ENCODE results near the gene OSBPL6.

The OSBPL6 gene

DNA sequence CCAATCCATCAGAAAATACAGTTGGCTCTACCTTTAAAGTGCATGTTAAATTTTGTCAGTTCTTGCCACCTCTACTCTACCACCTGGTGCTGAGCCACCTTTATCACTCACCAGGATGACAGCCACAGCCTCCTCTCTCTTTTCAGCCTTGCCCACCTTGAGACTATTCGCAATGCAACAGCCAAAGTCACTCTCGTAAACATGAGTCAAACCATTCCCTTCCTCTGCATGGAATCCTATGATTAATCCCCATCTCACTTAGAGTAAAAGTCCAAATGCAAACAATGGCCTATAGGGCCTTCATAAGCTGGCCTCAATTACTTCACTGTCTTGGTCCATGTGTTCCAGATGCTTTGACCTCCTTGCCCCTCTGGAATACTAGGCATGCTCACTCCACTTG is 5.8 kb upstream of the OSBPL6 start:
- TF ChIP-seq ZNF776 (tag by site-specific recombination; IDR thresholded peaks at IDR 0.05; ENCODE audit: borderline replicate concordance) (no peak), ZNF660 (tag by site-specific recombination; IDR thresholded peaks at IDR 0.05) (no peak), ZNF658 (tag by site-specific recombination; IDR thresholded peaks at IDR 0.05) (no peak), ZBTB7A (tag by site-specific recombination; IDR thresholded peaks at IDR 0.05; ENCODE audit: low read depth) (no peak), ZNF747 (tag by site-specific recombination; IDR thresholded peaks at IDR 0.05) (no peak), FEZF1 (tag by site-specific recombination; IDR thresholded peaks at IDR 0.05) (no peak), ZNF670 (tag by site-specific recombination; IDR thresholded peaks at IDR 0.05; ENCODE audit: low read depth) (no peak), ZNF175 (tag by site-specific recombination; IDR thresholded peaks at IDR 0.05) (no peak), ZNF248 (tag by site-specific recombination; IDR thresholded peaks at IDR 0.05) (no peak), WT1 (tag by site-specific recombination; IDR thresholded peaks at IDR 0.05) (no peak), ZNF24 (tag by site-specific recombination; IDR thresholded peaks at IDR 0.05) (no peak), TCF7L2 (IDR thresholded peaks at IDR 0.05; ENCODE audit: borderline replicate concordance, low read depth, low read length) (no peak), ZFP41 (tag by site-specific recombination; IDR thresholded peaks at IDR 0.05; ENCODE audit: borderline replicate concordance) (no peak), ZNF560 (tag by site-specific recombination; IDR thresholded peaks at IDR 0.05; ENCODE audit: borderline replicate concordance) (no peak), ZNF707 (tag by site-specific recombination; IDR thresholded peaks at IDR 0.05) (no peak), ZNF335 (tag by site-specific recombination; conservative IDR thresholded peaks at IDR 0.05) (no peak), ZNF416 (tag by site-specific recombination; IDR thresholded peaks at IDR 0.05) (no peak)
- TF ChIP-seq, protein P1, sequence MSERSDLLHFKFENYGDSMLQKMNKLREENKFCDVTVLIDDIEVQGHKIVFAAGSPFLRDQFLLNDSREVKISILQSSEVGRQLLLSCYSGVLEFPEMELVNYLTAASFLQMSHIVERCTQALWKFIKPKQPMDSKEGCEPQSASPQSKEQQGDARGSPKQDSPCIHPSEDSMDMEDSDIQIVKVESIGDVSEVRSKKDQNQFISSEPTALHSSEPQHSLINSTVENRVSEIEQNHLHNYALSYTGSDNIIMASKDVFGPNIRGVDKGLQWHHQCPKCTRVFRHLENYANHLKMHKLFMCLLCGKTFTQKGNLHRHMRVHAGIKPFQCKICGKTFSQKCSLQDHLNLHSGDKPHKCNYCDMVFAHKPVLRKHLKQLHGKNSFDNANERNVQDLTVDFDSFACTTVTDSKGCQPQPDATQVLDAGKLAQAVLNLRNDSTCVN (tag by site-specific recombination; optimal IDR thresholded peaks at IDR 0.05), result no peak
- TF ChIP-seq, protein P2, sequence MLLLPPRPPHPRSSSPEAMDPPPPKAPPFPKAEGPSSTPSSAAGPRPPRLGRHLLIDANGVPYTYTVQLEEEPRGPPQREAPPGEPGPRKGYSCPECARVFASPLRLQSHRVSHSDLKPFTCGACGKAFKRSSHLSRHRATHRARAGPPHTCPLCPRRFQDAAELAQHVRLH (tag by site-specific recombination; IDR thresholded peaks at IDR 0.05), result no peak
- TF ChIP-seq, protein P3, sequence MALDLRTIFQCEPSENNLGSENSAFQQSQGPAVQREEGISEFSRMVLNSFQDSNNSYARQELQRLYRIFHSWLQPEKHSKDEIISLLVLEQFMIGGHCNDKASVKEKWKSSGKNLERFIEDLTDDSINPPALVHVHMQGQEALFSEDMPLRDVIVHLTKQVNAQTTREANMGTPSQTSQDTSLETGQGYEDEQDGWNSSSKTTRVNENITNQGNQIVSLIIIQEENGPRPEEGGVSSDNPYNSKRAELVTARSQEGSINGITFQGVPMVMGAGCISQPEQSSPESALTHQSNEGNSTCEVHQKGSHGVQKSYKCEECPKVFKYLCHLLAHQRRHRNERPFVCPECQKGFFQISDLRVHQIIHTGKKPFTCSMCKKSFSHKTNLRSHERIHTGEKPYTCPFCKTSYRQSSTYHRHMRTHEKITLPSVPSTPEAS (tag by site-specific recombination; IDR thresholded peaks at IDR 0.05), result no peak
- Histone ChIP-seq H3K27ac (ENCODE audit: extremely low read depth, low read depth, low read length) (no peak overlapping the region), H3K4me1 (ENCODE audit: control insufficient read depth, insufficient read depth, low read length) (no peaks in the 10 kb centered on the region), H3K4me3 (ENCODE audit: low read depth, low read length) (no peak overlapping the region), H3K36me3 (ENCODE audit: control insufficient read depth in 2 of 2, insufficient read depth in 1 of 2, low read length in 2 of 2) (no peaks in the 10 kb centered on the region), H3K9me3 (ENCODE audit: control insufficient read depth, insufficient read depth, low read depth, low read length) (no peaks in the 10 kb centered on the region)
- POLR2A ChIA-PET, result no interaction called here
- CTCF ChIA-PET, result no interaction called here

DNA sequence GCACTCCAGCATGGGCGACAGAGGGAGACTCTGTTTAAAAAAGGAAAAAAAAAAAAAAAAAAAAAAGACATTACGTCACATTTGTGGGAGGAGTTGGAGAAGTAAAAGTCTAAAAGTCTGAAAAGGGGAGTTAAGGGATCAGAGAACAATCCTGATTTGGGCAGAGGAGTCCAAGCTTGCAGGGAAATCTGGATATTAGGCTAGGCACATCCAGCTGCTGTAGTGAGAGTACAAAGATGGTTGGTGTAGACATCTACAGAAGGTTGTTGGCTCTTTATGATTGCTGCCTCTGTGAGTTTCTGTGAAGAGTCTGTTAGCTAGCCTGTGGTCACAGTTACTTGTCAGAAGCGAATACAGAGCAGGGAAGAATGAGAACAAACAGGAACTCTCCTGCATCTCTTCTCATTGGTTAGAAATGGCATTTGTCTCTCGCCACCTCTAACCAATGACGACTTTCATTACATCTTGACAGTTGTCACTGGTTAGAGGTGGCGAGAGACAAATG is 3.3 kb upstream of the OSBPL6 start:
- H3K27ac ChIP-seq (ENCODE audit: extremely low read depth, low read depth, low read length), result no peak overlapping the region
- H3K36me3 ChIP-seq (ENCODE audit: control insufficient read depth in 2 of 2, insufficient read depth in 1 of 2, low read length in 2 of 2), result no peaks in the 10 kb centered on the region
- ChIA-PET POLR2A (interaction anchor here (0.7 kb wide), 1 partner anchor 1083 kb away, joined by 5 read pairs; no protein-coding TSS in a partner anchor), CTCF (interaction anchor here (0.6 to 1.1 kb wide), 2 partner anchors 53 to 59 kb away, joined by 3 to 6 read pairs; no protein-coding TSS in a partner anchor)
- no peaks in the 10 kb centered on the region for H3K9me3 ChIP-seq (ENCODE audit: control insufficient read depth, insufficient read depth, low read depth, low read length)
- no peak overlapping the region for H3K4me3 ChIP-seq (ENCODE audit: low read depth, low read length)
- peaks cover 3% of the 10 kb centered on the region; the same call in 1 of the 2 replicates for H3K4me1 ChIP-seq (ENCODE audit: control insufficient read depth, insufficient read depth, low read length)
- TF ChIP-seq ZBTB20 (tag by site-specific recombination; IDR thresholded peaks at IDR 0.05) (peak; percentile 47; the same call in 1 of the 2 replicates), GLI4 (tag by site-specific recombination; IDR thresholded peaks at IDR 0.05) (no peak), OSR2 (tag by site-specific recombination; IDR thresholded peaks at IDR 0.05) (no peak), ZBTB17 (tag by site-specific recombination; IDR thresholded peaks at IDR 0.05) (peak; percentile 83), ZNF433 (tag by site-specific recombination; IDR thresholded peaks at IDR 0.05; ENCODE audit: low read depth) (no peak)
- TF ChIP-seq, protein P4, sequence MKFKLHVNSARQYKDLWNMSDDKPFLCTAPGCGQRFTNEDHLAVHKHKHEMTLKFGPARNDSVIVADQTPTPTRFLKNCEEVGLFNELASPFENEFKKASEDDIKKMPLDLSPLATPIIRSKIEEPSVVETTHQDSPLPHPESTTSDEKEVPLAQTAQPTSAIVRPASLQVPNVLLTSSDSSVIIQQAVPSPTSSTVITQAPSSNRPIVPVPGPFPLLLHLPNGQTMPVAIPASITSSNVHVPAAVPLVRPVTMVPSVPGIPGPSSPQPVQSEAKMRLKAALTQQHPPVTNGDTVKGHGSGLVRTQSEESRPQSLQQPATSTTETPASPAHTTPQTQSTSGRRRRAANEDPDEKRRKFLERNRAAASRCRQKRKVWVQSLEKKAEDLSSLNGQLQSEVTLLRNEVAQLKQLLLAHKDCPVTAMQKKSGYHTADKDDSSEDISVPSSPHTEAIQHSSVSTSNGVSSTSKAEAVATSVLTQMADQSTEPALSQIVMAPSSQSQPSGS (tag by site-specific recombination; IDR thresholded peaks at IDR 0.05; ENCODE audit: low read depth), result peak; percentile 83
- TF ChIP-seq, protein P5, sequence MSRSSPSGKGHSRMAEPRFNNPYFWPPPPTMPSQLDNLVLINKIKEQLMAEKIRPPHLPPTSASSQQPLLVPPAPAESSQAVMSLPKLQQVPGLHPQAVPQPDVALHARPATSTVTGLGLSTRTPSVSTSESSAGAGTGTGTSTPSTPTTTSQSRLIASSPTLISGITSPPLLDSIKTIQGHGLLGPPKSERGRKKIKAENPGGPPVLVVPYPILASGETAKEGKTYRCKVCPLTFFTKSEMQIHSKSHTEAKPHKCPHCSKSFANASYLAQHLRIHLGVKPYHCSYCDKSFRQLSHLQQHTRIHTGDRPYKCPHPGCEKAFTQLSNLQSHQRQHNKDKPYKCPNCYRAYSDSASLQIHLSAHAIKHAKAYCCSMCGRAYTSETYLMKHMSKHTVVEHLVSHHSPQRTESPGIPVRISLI (tag by site-specific recombination; IDR thresholded peaks at IDR 0.05), result 0 out of 2 replicates have a peak, but pooled peaks have one; percentile 63
- TF ChIP-seq, protein P6, sequence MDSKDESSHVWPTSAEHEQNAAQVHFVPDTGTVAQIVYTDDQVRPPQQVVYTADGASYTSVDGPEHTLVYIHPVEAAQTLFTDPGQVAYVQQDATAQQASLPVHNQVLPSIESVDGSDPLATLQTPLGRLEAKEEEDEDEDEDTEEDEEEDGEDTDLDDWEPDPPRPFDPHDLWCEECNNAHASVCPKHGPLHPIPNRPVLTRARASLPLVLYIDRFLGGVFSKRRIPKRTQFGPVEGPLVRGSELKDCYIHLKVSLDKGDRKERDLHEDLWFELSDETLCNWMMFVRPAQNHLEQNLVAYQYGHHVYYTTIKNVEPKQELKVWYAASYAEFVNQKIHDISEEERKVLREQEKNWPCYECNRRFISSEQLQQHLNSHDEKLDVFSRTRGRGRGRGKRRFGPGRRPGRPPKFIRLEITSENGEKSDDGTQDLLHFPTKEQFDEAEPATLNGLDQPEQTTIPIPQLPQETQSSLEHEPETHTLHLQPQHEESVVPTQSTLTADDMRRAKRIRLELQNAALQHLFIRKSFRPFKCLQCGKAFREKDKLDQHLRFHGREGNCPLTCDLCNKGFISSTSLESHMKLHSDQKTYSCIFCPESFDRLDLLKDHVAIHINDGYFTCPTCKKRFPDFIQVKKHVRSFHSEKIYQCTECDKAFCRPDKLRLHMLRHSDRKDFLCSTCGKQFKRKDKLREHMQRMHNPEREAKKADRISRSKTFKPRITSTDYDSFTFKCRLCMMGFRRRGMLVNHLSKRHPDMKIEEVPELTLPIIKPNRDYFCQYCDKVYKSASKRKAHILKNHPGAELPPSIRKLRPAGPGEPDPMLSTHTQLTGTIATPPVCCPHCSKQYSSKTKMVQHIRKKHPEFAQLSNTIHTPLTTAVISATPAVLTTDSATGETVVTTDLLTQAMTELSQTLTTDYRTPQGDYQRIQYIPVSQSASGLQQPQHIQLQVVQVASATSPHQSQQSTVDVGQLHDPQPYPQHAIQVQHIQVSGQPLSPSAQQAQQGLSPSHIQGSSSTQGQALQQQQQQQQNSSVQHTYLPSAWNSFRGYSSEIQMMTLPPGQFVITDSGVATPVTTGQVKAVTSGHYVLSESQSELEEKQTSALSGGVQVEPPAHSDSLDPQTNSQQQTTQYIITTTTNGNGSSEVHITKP (tag by site-specific recombination; IDR thresholded peaks at IDR 0.05), result peak; percentile 34; the same call in 1 of the 2 replicates

All from HEK293 (cell line).